A549 (cell line): ENCODE data around the gene RETREG1.

Experiments used
- BCL3 ChIP-seq: fragments of >200 bp; sonication (Bioruptor Twin); formaldehyde crosslinking; IDR thresholded peaks from 3 replicates; pipeline ENCODE4 v1.6.1; 2016
- MAX ChIP-seq: IDR thresholded peaks from 2 replicates; pipeline ENCODE4 v1.6.1; 2012
- MYC ChIP-seq: IDR thresholded peaks from 2 replicates; pipeline ENCODE4 v1.6.1; 2012; ENCODE audit warnings: mild to moderate bottlenecking, inconsistent platforms, low read length, improper control_type of control experiment, borderline replicate concordance
- POLR2A ChIP-seq: IDR thresholded peaks from 2 replicates; pipeline ENCODE4 v1.6.1; 2012; ENCODE audit warnings: mild to moderate bottlenecking, low read length
- POLR2AphosphoS2 ChIP-seq: conservative IDR thresholded peaks from 2 replicates; pipeline ENCODE4 v1.6.1; 2012; ENCODE audit warnings: low read length, improper control_type of control experiment, inconsistent platforms
- RARB ChIP-seq: fragments of 250-450 bp; sonication (Bioruptor Pico); IDR thresholded peaks from 2 replicates; pipeline ENCODE4 v1.8.0; 2021; ENCODE audit warnings: mild to moderate bottlenecking, moderate library complexity
- TF ChIP-seq, protein P1 (sequence below): fragments of 450-650 bp; IDR thresholded peaks from 2 replicates; pipeline ENCODE4 v1.6.1; 2014; ENCODE audit warnings: antibody characterized with exemption
- TF ChIP-seq, protein P2 (sequence below): fragments of >200 bp; sonication (Bioruptor Twin); formaldehyde crosslinking; IDR thresholded peaks from 3 replicates; pipeline ENCODE4 v1.5.1; 2016
- TF ChIP-seq, protein P3 (sequence below): fragments of 150-350 bp; IDR thresholded peaks from 2 replicates; pipeline ENCODE4 v1.6.1; 2014; ENCODE audit warnings: low read depth, mild to moderate bottlenecking, low read length
- TF ChIP-seq, protein P4 (sequence below): IDR thresholded peaks from 2 replicates; pipeline ENCODE4 v1.6.1; 2012

GRCh38 chr5:16567365-16567764 is 49.4 kb downstream of the RETREG1 start:
- TF ChIP-seq, protein P1, sequence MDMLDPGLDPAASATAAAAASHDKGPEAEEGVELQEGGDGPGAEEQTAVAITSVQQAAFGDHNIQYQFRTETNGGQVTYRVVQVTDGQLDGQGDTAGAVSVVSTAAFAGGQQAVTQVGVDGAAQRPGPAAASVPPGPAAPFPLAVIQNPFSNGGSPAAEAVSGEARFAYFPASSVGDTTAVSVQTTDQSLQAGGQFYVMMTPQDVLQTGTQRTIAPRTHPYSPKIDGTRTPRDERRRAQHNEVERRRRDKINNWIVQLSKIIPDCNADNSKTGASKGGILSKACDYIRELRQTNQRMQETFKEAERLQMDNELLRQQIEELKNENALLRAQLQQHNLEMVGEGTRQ: no peak
- TF ChIP-seq, protein P2, sequence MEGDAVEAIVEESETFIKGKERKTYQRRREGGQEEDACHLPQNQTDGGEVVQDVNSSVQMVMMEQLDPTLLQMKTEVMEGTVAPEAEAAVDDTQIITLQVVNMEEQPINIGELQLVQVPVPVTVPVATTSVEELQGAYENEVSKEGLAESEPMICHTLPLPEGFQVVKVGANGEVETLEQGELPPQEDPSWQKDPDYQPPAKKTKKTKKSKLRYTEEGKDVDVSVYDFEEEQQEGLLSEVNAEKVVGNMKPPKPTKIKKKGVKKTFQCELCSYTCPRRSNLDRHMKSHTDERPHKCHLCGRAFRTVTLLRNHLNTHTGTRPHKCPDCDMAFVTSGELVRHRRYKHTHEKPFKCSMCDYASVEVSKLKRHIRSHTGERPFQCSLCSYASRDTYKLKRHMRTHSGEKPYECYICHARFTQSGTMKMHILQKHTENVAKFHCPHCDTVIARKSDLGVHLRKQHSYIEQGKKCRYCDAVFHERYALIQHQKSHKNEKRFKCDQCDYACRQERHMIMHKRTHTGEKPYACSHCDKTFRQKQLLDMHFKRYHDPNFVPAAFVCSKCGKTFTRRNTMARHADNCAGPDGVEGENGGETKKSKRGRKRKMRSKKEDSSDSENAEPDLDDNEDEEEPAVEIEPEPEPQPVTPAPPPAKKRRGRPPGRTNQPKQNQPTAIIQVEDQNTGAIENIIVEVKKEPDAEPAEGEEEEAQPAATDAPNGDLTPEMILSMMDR: no peak
- TF ChIP-seq MYC (no peak), POLR2AphosphoS2 (no peak), POLR2A (no peak), RARB (no peak), BCL3 (no peak), MAX (no peak)
- TF ChIP-seq, protein P3, sequence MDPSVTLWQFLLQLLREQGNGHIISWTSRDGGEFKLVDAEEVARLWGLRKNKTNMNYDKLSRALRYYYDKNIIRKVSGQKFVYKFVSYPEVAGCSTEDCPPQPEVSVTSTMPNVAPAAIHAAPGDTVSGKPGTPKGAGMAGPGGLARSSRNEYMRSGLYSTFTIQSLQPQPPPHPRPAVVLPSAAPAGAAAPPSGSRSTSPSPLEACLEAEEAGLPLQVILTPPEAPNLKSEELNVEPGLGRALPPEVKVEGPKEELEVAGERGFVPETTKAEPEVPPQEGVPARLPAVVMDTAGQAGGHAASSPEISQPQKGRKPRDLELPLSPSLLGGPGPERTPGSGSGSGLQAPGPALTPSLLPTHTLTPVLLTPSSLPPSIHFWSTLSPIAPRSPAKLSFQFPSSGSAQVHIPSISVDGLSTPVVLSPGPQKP: no peak
- TF ChIP-seq, protein P4, sequence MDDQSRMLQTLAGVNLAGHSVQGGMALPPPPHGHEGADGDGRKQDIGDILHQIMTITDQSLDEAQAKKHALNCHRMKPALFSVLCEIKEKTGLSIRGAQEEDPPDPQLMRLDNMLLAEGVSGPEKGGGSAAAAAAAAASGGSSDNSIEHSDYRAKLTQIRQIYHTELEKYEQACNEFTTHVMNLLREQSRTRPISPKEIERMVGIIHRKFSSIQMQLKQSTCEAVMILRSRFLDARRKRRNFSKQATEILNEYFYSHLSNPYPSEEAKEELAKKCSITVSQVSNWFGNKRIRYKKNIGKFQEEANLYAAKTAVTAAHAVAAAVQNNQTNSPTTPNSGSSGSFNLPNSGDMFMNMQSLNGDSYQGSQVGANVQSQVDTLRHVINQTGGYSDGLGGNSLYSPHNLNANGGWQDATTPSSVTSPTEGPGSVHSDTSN: no peak
